K562 (cell line): ENCODE measurements around the gene CITED2. TPM values are rescaled to one million over a fixed set of nuclear protein-coding genes. Genes with fewer than 3 reads are reported as not detected.

Experiments
- CHCHD3 ChIP-seq: fragments of 250-450 bp; sonication (Bioruptor Pico); IDR thresholded peaks from 2 replicates; pipeline ENCODE4 v2.1.2; 2022; ENCODE audit warnings: mild to moderate bottlenecking
- DACH1 ChIP-seq: fragments of 450-650 bp; IDR thresholded peaks from 2 replicates; pipeline ENCODE4 v1.6.1; 2018; ENCODE audit not compliant: partially characterized antibody
- ELF4 ChIP-seq: fragments of 450-650 bp; formaldehyde crosslinking; IDR thresholded peaks from 2 replicates; pipeline ENCODE4 v1.4.0; 2022; ENCODE audit warnings: missing genetic modification characterization
- ETV6 ChIP-seq, 3 experiments: fragments of 150-350 bp in 1 of 3; sonication (generic) in 1 of 3; formaldehyde crosslinking in 1 of 3; IDR thresholded peaks; 2 replicates each; pipeline versions ENCODE4 v1.6.1 to v1.8.0; 2014 to 2022; ENCODE audit warnings: borderline replicate concordance in 2 of 3, low read depth in 2 of 3, antibody characterized with exemption in 1 of 3, low read length in 1 of 3, mild to moderate bottlenecking in 1 of 3, missing genetic modification reagents in 1 of 3
- FOXK1 ChIP-seq: sonication (generic); formaldehyde crosslinking; IDR thresholded peaks from 2 replicates; pipeline ENCODE4 v1.8.0; 2022; ENCODE audit warnings: missing genetic modification reagents, mild to moderate bottlenecking, borderline replicate concordance
- HDAC1 ChIP-seq, 2 experiments: fragments of 450-650 bp; IDR thresholded peaks; 2 replicates each; pipeline ENCODE4 v1.6.1; 2016 to 2017; ENCODE audit warnings: inconsistent platforms in 1 of 2, mild to moderate bottlenecking in 1 of 2, moderate library complexity in 1 of 2
- HDAC3 ChIP-seq: fragments of 450-650 bp; IDR thresholded peaks from 2 replicates; pipeline ENCODE4 v1.6.1; 2018; ENCODE audit warnings: borderline replicate concordance, mild to moderate bottlenecking, moderate library complexity; ENCODE audit not compliant: partially characterized antibody
- KAT8 ChIP-seq: fragments of 450-650 bp; IDR thresholded peaks from 2 replicates; pipeline ENCODE4 v1.6.1; 2016; ENCODE audit warnings: low read depth, mild to moderate bottlenecking
- PHB ChIP-seq: fragments of 250-450 bp; sonication (Bioruptor Pico); IDR thresholded peaks from 2 replicates; pipeline ENCODE4 v1.5.0; 2021
- PRDM10 ChIP-seq: fragments of 450-650 bp; IDR thresholded peaks from 2 replicates; pipeline ENCODE4 v1.6.1; 2018; ENCODE audit not compliant: partially characterized antibody
- RBM15 ChIP-seq: fragments of 200-400 bp; formaldehyde crosslinking; IDR thresholded peaks from 2 replicates; pipeline ENCODE4 v1.6.1; 2018; ENCODE audit warnings: mild to moderate bottlenecking, low read length, moderate library complexity; ENCODE audit not compliant: insufficient read depth
- RFX1 ChIP-seq: fragments of 450-650 bp; IDR thresholded peaks from 2 replicates; pipeline ENCODE4 v1.6.1; 2016; ENCODE audit warnings: mild to moderate bottlenecking, moderate library complexity
- SIN3B ChIP-seq: fragments of 450-650 bp; IDR thresholded peaks from 2 replicates; pipeline ENCODE4 v1.6.1; 2017; ENCODE audit warnings: low read depth, mild to moderate bottlenecking, moderate library complexity
- SMAD4 ChIP-seq: fragments of 250-450 bp; sonication (Bioruptor Pico); conservative IDR thresholded peaks from 2 replicates; pipeline ENCODE4 v1.8.0; 2021; ENCODE audit warnings: inconsistent platforms, mild to moderate bottlenecking, moderate library complexity
- SMC3 ChIP-seq: conservative IDR thresholded peaks from 2 replicates; pipeline ENCODE4 v1.6.1; 2011; ENCODE audit warnings: low read depth, low read length, improper control_type of control experiment; ENCODE audit not compliant: insufficient read depth
- ZNF184 ChIP-seq: sonication (generic); formaldehyde crosslinking; IDR thresholded peaks from 2 replicates; pipeline ENCODE4 v1.5.0; 2020; ENCODE audit warnings: missing genetic modification reagents
- ZNF3 ChIP-seq: fragments of 250-450 bp; sonication (Bioruptor Pico); IDR thresholded peaks from 2 replicates; pipeline ENCODE4 v1.5.0; 2021; ENCODE audit warnings: mild to moderate bottlenecking, moderate library complexity
- ZNF311 ChIP-seq: fragments of 250-450 bp; sonication (Bioruptor Pico); IDR thresholded peaks from 2 replicates; pipeline ENCODE4 v1.4.0; 2020; ENCODE audit warnings: mild to moderate bottlenecking, moderate library complexity
- ZNF586 ChIP-seq: fragments of 450-650 bp; formaldehyde crosslinking; conservative IDR thresholded peaks from 2 replicates; pipeline ENCODE4 v1.4.0; 2020; ENCODE audit warnings: mild to moderate bottlenecking, moderate library complexity
- ZNF766 ChIP-seq: fragments of 200-800 bp; sonication (Bioruptor generic); conservative IDR thresholded peaks from 2 replicates; pipeline ENCODE4 v1.6.1; 2016; ENCODE audit warnings: missing genetic modification characterization, missing compliant biosample characterization
- ZNF830 ChIP-seq: fragments of 250-450 bp; sonication (Bioruptor Pico); IDR thresholded peaks from 2 replicates; pipeline ENCODE4 v1.5.0; 2021; ENCODE audit warnings: mild to moderate bottlenecking
- polyA plus RNA-seq, 8 experiments: library from polyadenylated mRNA; depleted of rRNA in 4 of 8; stranded (reverse) in 5 of 8; unstranded in 3 of 8; fragments of >200 nt; fragmentation: Nextera tagmentation in 2 of 8; fragmentation: Illumina TruSeq in 1 of 8; extraction: Ambion mirVana in 2 of 8; extraction: Trizol in 1 of 8; gene quantifications; 2 replicates each; pipeline versions ENCODE4 v1.2.1 to v1.2.3, GENCODE V29; 2011 to 2014; ENCODE audit warnings: inconsistent platforms in 1 of 8, missing spikeins in 1 of 8
- total RNA-seq, 7 experiments: library from RNA; depleted of rRNA in 6 of 7; stranded (reverse); fragments of >200 nt in 6 of 7; fragmentation: Illumina TruSeq in 2 of 7; extraction: Trizol in 2 of 7; gene quantifications; 2 replicates each; pipeline versions ENCODE4 v1.2.1 to v1.2.3, GENCODE V29; 2011 to 2021; ENCODE audit warnings: low replicate concordance in 1 of 7
- TF ChIP-seq, protein P1 (sequence below), 2 experiments: IDR thresholded peaks in 1 of 2; conservative IDR thresholded peaks in 1 of 2; 2 replicates each; pipeline ENCODE4 v1.6.1; 2016; ENCODE audit warnings: low read depth in 2 of 2, mild to moderate bottlenecking in 1 of 2, missing compliant biosample characterization in 1 of 2, missing genetic modification characterization in 1 of 2, moderate library complexity in 1 of 2

Gene CITED2
- total and polyA plus RNA-seq, 9 of the 15 experiments (the other 6 are each of a cell fraction or from before 2014, with no cell fraction given): 0.21 to 86.1 (median 17.5) TPM

- TF ChIP-seq ZNF586 (CRISPR knock-in tag): no peak
- 0 out of 2 replicates have a peak, but pooled peaks have one; percentile 25 for TF ChIP-seq SMAD4 (CRISPR knock-in tag)
- TF ChIP-seq, protein P1, sequence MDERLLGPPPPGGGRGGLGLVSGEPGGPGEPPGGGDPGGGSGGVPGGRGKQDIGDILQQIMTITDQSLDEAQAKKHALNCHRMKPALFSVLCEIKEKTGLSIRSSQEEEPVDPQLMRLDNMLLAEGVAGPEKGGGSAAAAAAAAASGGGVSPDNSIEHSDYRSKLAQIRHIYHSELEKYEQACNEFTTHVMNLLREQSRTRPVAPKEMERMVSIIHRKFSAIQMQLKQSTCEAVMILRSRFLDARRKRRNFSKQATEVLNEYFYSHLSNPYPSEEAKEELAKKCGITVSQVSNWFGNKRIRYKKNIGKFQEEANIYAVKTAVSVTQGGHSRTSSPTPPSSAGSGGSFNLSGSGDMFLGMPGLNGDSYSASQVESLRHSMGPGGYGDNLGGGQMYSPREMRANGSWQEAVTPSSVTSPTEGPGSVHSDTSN (CRISPR knock-in tag; IDR thresholded peaks at IDR 0.05; ENCODE audit: low read depth): no peak
- TF ChIP-seq, protein P1 (tag; conservative IDR thresholded peaks at IDR 0.05; ENCODE audit: low read depth): no peak
- no peak for TF ChIP-seq CHCHD3 (CRISPR knock-in tag)
- peak; percentile 70 for TF ChIP-seq SMC3
- TF ChIP-seq ZNF3 (CRISPR knock-in tag): no peak
- TF ChIP-seq ELF4 (CRISPR knock-in tag): no peak
- TF ChIP-seq RBM15: no peak
- no peak for TF ChIP-seq ZNF311 (CRISPR knock-in tag)
- TF ChIP-seq DACH1: no peak
- TF ChIP-seq PHB (CRISPR knock-in tag): no peak
- no peak for TF ChIP-seq ETV6 (IDR thresholded peaks at IDR 0.05; ENCODE audit: borderline replicate concordance in 1 of 2, low read depth in 2 of 2, low read length in 1 of 2)
- no peak for TF ChIP-seq ETV6 (CRISPR knock-in tag; IDR thresholded peaks at IDR 0.05; ENCODE audit: borderline replicate concordance)
- TF ChIP-seq KAT8: no peak
- TF ChIP-seq ZNF830 (CRISPR knock-in tag): no peak
- TF ChIP-seq RFX1: no peak
- no peak for TF ChIP-seq PRDM10
- no peak for TF ChIP-seq HDAC3
- no peak for TF ChIP-seq SIN3B
- no peak for TF ChIP-seq ZNF184
- TF ChIP-seq FOXK1 (CRISPR knock-in tag): no peak
- no peak for TF ChIP-seq ZNF766
- TF ChIP-seq HDAC1 (IDR thresholded peaks at IDR 0.05): no peak
Measured at GRCh38 chr6:139364302-139364981, 10.0 kb downstream of the CITED2 start (continued).
